HEK293 (cell line): Measurements from ENCODE around the gene TRIM50.

Experiments
- YY1 ChIP-seq: fragments of 450-650 bp; formaldehyde crosslinking; IDR thresholded peaks from 2 replicates; pipeline ENCODE4 v1.5.1; 2018; ENCODE audit warnings: missing biosample characterization, missing genetic modification characterization
- ZBTB7A ChIP-seq: fragments of 450-650 bp; formaldehyde crosslinking; IDR thresholded peaks from 2 replicates; pipeline ENCODE4 v1.5.1; 2016; ENCODE audit warnings: low read depth, missing biosample characterization, missing genetic modification characterization
- ZNF138 ChIP-seq: fragments of 450-650 bp; formaldehyde crosslinking; IDR thresholded peaks from 2 replicates; pipeline ENCODE4 v1.5.1; 2016; ENCODE audit warnings: missing biosample characterization, missing genetic modification characterization, borderline replicate concordance
- ZNF777 ChIP-seq: fragments of 450-650 bp; formaldehyde crosslinking; IDR thresholded peaks from 2 replicates; pipeline ENCODE4 v1.5.1; 2017; ENCODE audit warnings: missing biosample characterization, missing genetic modification characterization, borderline replicate concordance

GRCh38 chr7:73358590-73359275, 30.9 kb upstream of the TRIM50 start:
- TF ChIP-seq ZNF777 (tag by site-specific recombination) (no peak), ZBTB7A (tag by site-specific recombination) (no peak), YY1 (tag by site-specific recombination) (no peak), ZNF138 (tag by site-specific recombination) (no peak)
